ENCODE results near the gene PHLPP1. TPM values are rescaled to one million over a fixed set of nuclear protein-coding genes. Genes with fewer than 3 reads are reported as not detected.
"Not testable (repeated sequence)": the region's sequence is repeated elsewhere in the genome, so short reads cannot be mapped to it uniquely, and the experiment has no call there.

PHLPP1 gene
- total and polyA plus RNA-seq, 2 experiments from 2014 or later, result 15.7 to 73.6 TPM

- H3K27ac ChIP-seq (ENCODE audit: low read depth), result peak overlapping the region; percentile 32; the same call in 1 of the 2 replicates
- peaks cover 100% of the 10 kb centered on the region for H3K79me2 ChIP-seq (replicated peaks; ENCODE audit: insufficient read depth)
- 0 out of 2 replicates have a peak overlapping the region, but pooled peaks have one; percentile 16 for H3K4me2 ChIP-seq
- no peak overlapping the region for H3K27ac Mint-ChIP-seq
- H3K36me3 Mint-ChIP-seq (ENCODE audit: low read depth), result peaks cover 14% of the 10 kb centered on the region
- no peak for TF ChIP-seq STAT1 (IDR thresholded peaks at IDR 0.05; ENCODE audit: unreplicated experiment)
- TF ChIP-seq, protein P1, sequence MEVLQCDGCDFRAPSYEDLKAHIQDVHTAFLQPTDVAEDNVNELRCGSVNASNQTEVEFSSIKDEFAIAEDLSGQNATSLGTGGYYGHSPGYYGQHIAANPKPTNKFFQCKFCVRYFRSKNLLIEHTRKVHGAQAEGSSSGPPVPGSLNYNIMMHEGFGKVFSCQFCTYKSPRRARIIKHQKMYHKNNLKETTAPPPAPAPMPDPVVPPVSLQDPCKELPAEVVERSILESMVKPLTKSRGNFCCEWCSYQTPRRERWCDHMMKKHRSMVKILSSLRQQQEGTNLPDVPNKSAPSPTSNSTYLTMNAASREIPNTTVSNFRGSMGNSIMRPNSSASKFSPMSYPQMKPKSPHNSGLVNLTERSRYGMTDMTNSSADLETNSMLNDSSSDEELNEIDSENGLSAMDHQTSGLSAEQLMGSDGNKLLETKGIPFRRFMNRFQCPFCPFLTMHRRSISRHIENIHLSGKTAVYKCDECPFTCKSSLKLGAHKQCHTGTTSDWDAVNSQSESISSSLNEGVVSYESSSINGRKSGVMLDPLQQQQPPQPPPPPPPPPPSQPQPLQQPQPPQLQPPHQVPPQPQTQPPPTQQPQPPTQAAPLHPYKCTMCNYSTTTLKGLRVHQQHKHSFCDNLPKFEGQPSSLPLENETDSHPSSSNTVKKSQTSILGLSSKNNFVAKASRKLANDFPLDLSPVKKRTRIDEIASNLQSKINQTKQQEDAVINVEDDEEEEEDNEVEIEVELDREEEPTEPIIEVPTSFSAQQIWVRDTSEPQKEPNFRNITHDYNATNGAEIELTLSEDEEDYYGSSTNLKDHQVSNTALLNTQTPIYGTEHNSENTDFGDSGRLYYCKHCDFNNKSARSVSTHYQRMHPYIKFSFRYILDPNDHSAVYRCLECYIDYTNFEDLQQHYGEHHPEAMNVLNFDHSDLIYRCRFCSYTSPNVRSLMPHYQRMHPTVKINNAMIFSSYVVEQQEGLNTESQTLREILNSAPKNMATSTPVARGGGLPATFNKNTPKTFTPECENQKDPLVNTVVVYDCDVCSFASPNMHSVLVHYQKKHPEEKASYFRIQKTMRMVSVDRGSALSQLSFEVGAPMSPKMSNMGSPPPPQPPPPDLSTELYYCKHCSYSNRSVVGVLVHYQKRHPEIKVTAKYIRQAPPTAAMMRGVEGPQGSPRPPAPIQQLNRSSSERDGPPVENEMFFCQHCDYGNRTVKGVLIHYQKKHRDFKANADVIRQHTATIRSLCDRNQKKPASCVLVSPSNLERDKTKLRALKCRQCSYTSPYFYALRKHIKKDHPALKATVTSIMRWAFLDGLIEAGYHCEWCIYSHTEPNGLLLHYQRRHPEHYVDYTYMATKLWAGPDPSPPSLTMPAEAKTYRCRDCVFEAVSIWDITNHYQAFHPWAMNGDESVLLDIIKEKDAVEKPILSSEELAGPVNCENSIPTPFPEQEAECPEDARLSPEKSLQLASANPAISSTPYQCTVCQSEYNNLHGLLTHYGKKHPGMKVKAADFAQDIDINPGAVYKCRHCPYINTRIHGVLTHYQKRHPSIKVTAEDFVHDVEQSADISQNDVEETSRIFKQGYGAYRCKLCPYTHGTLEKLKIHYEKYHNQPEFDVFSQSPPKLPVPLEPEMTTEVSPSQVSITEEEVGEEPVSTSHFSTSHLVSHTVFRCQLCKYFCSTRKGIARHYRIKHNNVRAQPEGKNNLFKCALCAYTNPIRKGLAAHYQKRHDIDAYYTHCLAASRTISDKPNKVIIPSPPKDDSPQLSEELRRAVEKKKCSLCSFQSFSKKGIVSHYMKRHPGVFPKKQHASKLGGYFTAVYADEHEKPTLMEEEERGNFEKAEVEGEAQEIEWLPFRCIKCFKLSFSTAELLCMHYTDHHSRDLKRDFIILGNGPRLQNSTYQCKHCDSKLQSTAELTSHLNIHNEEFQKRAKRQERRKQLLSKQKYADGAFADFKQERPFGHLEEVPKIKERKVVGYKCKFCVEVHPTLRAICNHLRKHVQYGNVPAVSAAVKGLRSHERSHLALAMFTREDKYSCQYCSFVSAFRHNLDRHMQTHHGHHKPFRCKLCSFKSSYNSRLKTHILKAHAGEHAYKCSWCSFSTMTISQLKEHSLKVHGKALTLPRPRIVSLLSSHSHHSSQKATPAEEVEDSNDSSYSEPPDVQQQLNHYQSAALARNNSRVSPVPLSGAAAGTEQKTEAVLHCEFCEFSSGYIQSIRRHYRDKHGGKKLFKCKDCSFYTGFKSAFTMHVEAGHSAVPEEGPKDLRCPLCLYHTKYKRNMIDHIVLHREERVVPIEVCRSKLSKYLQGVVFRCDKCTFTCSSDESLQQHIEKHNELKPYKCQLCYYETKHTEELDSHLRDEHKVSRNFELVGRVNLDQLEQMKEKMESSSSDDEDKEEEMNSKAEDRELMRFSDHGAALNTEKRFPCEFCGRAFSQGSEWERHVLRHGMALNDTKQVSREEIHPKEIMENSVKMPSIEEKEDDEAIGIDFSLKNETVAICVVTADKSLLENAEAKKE (CRISPR knock-in tag; IDR thresholded peaks at IDR 0.05), result no peak
- no peak for TF ChIP-seq NANOG (IDR thresholded peaks at IDR 0.05; ENCODE audit: borderline replicate concordance)
- TF ChIP-seq ZNF114 (CRISPR knock-in tag; IDR thresholded peaks at IDR 0.05), result no peak
- TF ChIP-seq ZNF331 (CRISPR knock-in tag; IDR thresholded peaks at IDR 0.05; ENCODE audit: low read depth), result no peak
- no peaks in the 10 kb centered on the region for H3K27me3 ChIP-seq (ENCODE audit: insufficient read depth)
- peaks cover 25% of the 10 kb centered on the region for H4K20me1 ChIP-seq (replicated peaks; ENCODE audit: insufficient read depth)
- no peak overlapping the region for H3K4me3 Mint-ChIP-seq
- ATAC-seq (no peak), DNase-seq (ENCODE audit: low spot score) (no peak)
- H3K27me3 Mint-ChIP-seq (ENCODE audit: insufficient read depth, low read depth, poor library complexity), result peaks cover 5% of the 10 kb centered on the region
- H2AFZ ChIP-seq, result no peak overlapping the region
- no peaks in the 10 kb centered on the region for H3K36me3 ChIP-seq (ENCODE audit: insufficient read depth)
- H3K9me3 Mint-ChIP-seq, result no peaks in the 10 kb centered on the region
- no peaks in the 10 kb centered on the region for H3F3A ChIP-seq (replicated peaks; ENCODE audit: low read depth)
- peaks cover 85% of the 10 kb centered on the region for H3K4me1 ChIP-seq (ENCODE audit: insufficient read depth)
- H3K4me3 ChIP-seq, result no peak overlapping the region
- H3K4me1 Mint-ChIP-seq, result peaks cover 84% of the 10 kb centered on the region
- no peaks in the 10 kb centered on the region for H3K9me2 ChIP-seq (ENCODE audit: insufficient read depth)
Observed at GRCh38 chr18:62739911-62740310, 24.6 kb downstream of the PHLPP1 start.

DNA sequence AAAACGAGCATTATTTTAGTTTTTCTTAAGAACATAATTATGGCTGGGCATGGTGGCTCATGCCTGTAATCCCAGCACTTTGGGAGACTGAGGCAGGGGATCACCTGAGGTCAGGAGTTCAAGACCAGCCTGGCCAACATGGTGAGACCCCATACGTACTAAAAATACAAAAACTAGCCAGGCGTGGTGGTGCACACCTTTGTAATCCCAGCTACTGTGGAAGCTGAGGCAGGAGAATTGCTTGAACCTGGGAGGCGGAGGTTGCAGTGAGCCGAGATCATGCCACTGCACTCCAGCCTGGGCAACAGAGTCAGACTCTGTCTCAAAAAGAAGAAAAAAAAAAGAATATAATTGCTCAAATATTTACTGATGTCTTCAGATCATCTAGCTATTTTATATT lies 25.3 kb downstream of the PHLPP1 start:
- not testable (repeated sequence) for H3K27me3 Mint-ChIP-seq (ENCODE audit: insufficient read depth, low read depth, poor library complexity); H3K9me3 Mint-ChIP-seq; H2AFZ ChIP-seq; ATAC-seq; H3K27me3 ChIP-seq (ENCODE audit: insufficient read depth); H3F3A ChIP-seq (replicated peaks; ENCODE audit: low read depth); H3K4me3 Mint-ChIP-seq; DNase-seq (ENCODE audit: low spot score); H3K4me3 ChIP-seq; H3K36me3 ChIP-seq (ENCODE audit: insufficient read depth); H3K9me2 ChIP-seq (ENCODE audit: insufficient read depth)
- peaks cover 14% of the 10 kb centered on the region for H3K36me3 Mint-ChIP-seq (ENCODE audit: low read depth)
- Histone ChIP-seq H4K20me1 (replicated peaks; ENCODE audit: insufficient read depth) (peaks cover 18% of the 10 kb centered on the region), H3K4me2 (peak overlapping the region; percentile 2), H3K27ac (ENCODE audit: low read depth) (peak overlapping the region; percentile 43), H3K79me2 (replicated peaks; ENCODE audit: insufficient read depth) (peaks cover 100% of the 10 kb centered on the region), H3K4me1 (ENCODE audit: insufficient read depth) (peaks cover 84% of the 10 kb centered on the region)
- H3K27ac Mint-ChIP-seq, result peak overlapping the region; percentile 96
- H3K4me1 Mint-ChIP-seq, result peaks cover 84% of the 10 kb centered on the region
